Activated T-cell treated with anti-CD3 and anti-CD28 coated beads, Interleukin-2, amount 50 U/mL, for 1 hour (primary cell): ENCODE measurements around the gene NRM.
"Not testable (repeated sequence)": the region's sequence is repeated elsewhere in the genome, so short reads cannot be mapped to it uniquely, and the experiment has no call there.

Experiments
- DNase-seq: peaks from one replicate; pipeline ENCODE4 v3.0.0-alpha.2; 2020

Gene NRM

DNA sequence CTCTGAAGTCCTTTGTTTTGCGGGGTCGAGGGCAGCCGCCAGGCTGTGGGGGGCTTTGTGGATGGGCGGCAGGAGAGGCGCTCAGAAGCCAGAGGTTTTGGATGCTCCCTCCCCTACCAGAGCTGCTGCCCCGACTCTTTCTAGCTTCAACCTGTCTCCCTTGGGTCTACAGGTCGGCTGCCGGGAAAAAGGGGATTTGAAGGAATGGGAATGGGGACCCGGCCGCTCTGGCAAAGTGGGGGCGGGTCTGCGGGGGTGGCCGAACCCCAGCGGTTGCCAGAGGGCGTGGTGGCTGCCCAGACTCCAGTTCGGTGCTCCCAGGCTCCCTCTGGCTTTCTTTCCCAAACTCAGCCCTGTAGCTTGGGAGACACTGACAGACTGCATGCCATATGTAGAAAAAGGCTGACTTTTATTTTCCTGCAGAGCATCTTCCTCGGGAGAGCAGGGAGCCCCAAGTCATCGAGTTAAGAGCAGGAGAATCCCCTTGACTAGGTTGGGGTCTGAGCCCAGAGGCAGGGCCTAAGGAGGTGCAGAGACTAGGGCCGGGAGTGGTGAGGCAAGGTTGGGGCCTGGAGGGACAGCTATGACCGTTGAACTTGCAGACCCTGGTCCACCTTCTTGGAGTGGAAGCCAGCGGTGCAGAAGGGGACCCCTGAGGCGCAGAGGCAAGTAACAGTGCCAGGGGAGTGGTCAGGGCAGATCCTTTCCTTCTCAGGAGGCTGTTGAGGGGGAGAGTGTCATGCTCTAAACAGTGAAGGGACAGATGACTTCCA lies 2.9 kb downstream of the NRM start:
- no peak for DNase-seq

DNA sequence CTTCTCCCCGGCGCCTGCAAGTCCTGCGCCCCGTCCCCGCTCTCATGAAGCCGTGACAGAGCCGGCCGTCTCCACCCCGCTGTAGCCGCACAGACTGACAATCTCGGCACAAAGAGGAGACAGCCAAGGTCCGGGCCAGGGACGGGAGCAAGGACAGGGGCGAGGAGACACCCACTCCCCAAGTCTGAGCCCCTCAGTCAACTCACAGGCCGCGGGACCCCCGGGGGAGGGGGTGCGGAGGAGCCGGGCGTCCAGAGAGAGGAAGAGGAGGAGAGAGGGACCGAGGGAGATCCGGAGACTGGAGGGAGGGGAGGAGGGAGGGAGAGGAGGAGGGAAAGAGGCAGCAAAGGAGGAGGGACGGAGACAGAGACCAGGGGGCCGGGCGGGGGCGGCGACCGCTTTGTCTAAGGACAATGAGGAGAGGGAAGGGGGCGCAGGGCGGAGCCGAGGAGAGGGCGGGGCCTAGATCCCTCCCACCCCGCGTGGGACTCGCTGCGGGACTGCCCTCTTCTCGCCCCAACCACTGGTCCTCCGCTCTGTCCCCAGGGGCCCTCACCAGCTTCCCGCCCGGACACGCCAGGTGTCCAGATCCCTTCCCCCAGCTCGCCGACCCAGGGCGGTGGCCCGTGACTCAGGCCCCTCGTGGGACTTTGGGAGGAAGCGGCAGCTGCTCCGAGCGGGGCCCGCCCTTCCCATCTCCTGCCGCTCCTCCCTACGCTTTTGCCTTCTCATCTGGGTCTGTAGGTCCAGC lies 3.7 kb downstream of the NRM start:
- peak; percentile 75 for DNase-seq

GRCh38 chr6:30686009-30686907 lies 4.5 kb downstream of the NRM start, which contains the start of gene PPP1R18:
Gene PPP1R18 (minus strand): TSS chr6:30686645. CDS start chr6:30686018, 627 bp downstream.
- DNase-seq = peak; percentile 85

GRCh38 chr6:30685157-30686008 lies 5.4 kb downstream of the NRM start:
- DNase-seq = peak; percentile 44

DNA sequence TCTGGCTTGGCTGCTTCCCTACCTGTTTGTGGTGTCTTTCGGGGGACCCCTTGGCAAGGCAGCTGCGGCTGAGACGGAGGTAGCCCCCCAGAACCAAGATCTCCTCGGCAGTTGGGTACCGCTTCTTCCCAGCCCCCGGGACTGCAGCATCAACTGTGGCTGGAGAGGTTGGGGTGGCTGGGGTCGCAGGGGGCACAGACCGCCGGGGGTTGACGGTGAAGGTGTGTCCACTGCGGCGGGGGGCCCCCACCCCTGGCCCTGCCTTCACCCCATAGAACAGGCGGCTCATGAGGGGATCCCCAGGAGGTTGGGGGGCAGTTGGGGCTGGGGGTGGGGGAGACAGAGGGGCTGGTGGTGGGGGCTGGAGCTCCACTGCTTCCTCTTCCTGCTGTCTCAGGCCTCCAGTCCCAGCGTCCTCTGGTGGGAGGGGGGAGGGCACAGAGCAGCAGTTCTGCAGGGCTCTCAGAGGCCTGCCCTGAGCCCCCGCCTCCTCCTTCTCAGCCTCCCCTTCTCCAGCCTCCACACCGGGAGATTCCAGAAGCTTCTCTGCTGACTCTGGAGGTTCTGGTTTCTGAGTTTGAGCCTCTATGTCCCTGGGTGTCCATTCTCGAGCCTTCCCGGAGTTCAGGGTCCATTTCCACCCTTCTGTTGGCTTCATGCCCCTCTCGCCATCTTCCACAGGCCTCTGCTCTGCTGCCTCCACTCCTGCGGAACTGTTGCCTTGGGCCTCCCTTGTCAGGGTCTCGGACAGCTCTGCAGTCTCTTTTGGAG lies 6.2 kb downstream of the NRM start:
- DNase-seq = peak; percentile 56

- no peak for DNase-seq
Measured at GRCh38 chr6:30683980-30684338, 6.8 kb downstream of the NRM start.

- DNase-seq = no peak
Measured at GRCh38 chr6:30683183-30683979, 7.4 kb downstream of the NRM start.

- DNase-seq = peak; percentile 82
Measured at GRCh38 chr6:30682143-30683117, 8.4 kb downstream of the NRM start.

DNA sequence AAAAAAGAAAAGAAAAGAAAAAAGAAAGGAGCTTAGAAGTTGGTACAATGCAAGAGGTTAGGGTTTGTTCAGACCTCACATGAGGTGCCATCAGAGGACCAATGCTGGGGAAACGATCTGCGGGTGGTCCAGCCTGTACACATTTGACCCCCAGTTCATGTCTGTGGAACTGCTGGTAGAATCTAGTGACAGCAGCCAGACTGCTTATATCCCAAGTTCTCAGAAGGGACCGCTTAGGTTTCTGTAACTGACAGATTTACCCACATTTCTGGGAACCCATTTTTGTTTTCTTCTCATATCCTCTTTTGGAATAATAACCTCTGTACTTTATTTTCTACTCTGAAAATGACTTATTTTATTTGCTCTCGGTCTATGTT lies 9.0 kb downstream of the NRM start:
- peak; percentile 38 for DNase-seq

DNA sequence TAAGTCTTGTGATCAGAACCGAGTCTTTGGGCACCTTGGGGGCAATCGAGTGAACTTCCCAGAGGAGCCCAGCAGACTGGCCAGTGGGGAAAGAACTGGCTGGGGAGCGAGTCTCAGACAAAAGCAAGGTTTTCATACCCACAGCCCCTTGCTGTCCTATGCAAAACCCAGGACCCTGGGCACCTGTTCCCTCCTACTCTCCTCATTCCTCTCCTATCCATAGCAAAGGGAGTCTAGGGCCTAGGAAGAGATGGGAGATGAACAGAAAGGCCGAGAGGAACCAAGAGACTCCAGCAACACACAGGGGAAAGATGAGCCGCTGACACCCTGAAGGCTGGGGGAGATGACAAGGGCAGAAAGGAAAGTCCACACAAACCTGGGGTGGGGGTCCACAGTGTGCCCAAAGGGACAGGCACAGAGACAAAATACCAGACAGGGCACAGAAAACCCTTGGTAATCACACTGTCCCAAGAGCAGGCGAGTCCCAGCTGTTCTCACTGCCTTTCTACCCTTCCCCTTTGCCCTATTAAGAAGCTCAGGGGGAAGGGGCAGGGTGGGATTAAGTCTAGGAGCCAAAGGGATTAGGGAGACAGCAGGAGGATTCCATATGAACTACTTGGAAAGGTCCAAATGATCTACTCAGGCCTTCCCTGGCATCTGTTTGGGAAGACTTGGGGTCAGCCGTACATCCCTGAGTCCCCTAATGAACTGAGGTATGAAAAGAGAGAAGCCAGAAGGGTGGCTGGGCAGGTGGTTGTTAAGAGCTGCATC lies 10.8 kb downstream of the NRM start:
- no peak for DNase-seq

GRCh38 chr6:30678964-30679726 lies 11.6 kb downstream of the NRM start:
- DNase-seq = peak; percentile 96

- no peak for DNase-seq
Measured at GRCh38 chr6:30676660-30677285, 14.0 kb downstream of the NRM start.

DNA sequence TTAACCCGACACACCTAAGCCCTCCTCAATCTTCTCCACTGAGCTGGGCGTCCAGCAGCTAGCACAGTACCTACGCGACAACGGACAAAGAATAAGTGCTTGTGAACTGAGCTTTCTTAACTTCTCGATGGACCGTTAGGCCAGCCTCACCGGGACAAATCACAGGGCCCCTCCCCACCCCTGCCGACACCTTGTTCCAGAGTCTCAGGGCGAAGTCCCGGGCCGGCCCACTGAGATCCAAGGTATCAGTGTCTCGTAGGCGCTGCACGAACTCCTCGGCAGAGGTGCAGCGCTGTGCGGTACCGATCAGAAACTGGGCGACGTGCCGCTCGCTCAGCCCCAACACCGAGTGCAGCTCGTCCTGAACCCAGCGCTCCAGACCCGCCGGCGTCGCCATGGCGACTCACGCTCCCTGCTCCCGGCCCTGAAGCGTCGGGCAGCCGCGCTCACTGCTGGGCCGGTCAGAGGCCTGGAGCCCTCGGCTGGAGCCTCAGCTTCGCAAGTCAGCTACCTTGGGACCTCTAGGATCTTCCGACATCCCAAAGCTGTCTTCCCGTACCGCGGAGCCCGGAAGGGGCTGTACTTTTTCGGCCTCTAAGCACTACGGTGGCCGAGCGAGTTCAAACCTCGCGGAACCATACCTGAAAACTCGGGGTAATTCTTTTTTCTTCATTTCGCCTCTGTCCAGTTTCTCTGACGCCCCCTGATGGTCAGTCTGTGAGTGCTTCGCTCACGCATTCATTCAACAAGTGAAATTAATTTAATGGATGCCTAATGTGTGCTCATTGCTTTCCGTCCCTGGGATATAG lies 18.1 kb downstream of the NRM start, which contains the start of gene DHX16:
TSS of gene DHX16 (minus strand) at position 562 of the 809 bp plus-strand sequence. CDS start at position 397, 165 bp downstream.
- peak; percentile 88 for DNase-seq

DNA sequence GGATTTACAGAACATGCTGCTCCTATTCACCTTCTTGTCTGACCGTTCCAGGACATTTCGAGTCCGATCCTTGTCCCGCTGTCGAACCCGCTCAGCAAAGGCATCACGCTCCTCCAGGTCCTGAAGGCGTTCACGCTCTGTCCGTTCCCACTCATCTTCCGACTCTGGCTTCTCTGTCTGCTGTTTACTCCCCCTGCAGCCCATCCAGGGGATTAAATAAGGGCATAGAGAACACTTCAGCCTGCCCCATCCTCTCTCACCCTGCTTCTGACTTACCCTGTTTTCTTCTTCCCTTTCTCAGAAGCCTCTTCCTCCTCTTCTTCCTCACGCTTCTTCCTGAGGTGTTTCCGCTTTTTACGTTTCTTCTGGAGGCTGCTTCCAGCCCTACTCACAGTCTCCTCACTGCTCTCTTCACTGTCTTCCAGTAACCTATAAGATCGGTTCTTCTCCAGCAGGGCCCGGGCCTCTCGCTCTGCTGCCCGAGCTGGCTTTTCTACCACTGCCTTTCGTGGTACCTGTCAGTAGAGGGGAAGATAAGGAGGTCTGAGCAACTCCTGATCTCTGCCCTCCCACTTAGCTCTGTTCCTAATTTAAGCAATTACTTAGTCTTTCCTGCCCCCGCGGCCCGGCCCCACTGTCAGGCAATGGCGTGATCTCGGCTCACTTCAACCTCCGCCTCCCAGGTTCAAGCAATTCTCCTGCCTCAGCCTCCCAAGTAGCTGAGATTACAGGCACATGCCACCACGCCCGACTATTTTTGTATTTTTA lies 19.8 kb downstream of the NRM start:
- DNase-seq = no peak

- not testable (repeated sequence) for DNase-seq
Measured at GRCh38 chr6:30666300-30666699, 24.5 kb downstream of the NRM start.
